ENCODE measurements around the gene FAT1. TPM values are rescaled to one million over a fixed set of nuclear protein-coding genes. Genes with fewer than 3 reads are reported as not detected.

Gene FAT1
- total RNA-seq, 4 donors from 2014 or later = 73.1 to 95.6 (median 76.5) TPM

GRCh38 chr4:186617921-186618320, 105.7 kb downstream of the FAT1 start:
- no peak for DNase-seq
- no peak overlapping the region for H3K27ac ChIP-seq
- 90 to 93% methylated on average over 3 of the region's 3 CpGs for WGBS, 2 donors
- intact Hi-C loops (cut with DNase I) = no loop called here
- H3K4me1 ChIP-seq = no peaks in the 10 kb centered on the region
- no peak for TF ChIP-seq CTCF (IDR thresholded peaks at IDR 0.05)
- TF ChIP-seq POLR2A (IDR thresholded peaks at IDR 0.05) = no peak
- H3K9me3 ChIP-seq = no peaks in the 10 kb centered on the region
- H3K36me3 ChIP-seq = peaks cover 8% of the 10 kb centered on the region in 2 donors
- H3K27me3 ChIP-seq = no peaks in the 10 kb centered on the region
- no peak overlapping the region for H3K4me3 ChIP-seq (replicated peaks in 1 of 3)

GRCh38 chr4:186607490-186607889, 116.2 kb downstream of the FAT1 start:
- no peak overlapping the region for H3K27ac ChIP-seq
- intact Hi-C loops (cut with DNase I) = no loop called here
- TF ChIP-seq POLR2A (IDR thresholded peaks at IDR 0.05) = no peak
- no peak for TF ChIP-seq CTCF (IDR thresholded peaks at IDR 0.05)
- H3K4me1 ChIP-seq = no peaks in the 10 kb centered on the region
- 94 to 95% methylated on average over 1 of the region's 1 CpG for WGBS, 2 donors
- H3K9me3 ChIP-seq = no peaks in the 10 kb centered on the region
- DNase-seq = no peak
- peaks cover 19 to 20% of the 10 kb centered on the region in 2 donors for H3K36me3 ChIP-seq
- no peak overlapping the region for H3K4me3 ChIP-seq (replicated peaks in 1 of 3)
- no peaks in the 10 kb centered on the region for H3K27me3 ChIP-seq

GRCh38 chr4:186606591-186606992, 117.1 kb downstream of the FAT1 start:
- peaks cover 20 to 21% of the 10 kb centered on the region in 2 donors for H3K36me3 ChIP-seq
- H3K4me1 ChIP-seq = no peaks in the 10 kb centered on the region
- DNase-seq = no peak
- TF ChIP-seq CTCF (IDR thresholded peaks at IDR 0.05) (no peak), POLR2A (IDR thresholded peaks at IDR 0.05) (no peak)
- no peaks in the 10 kb centered on the region for H3K9me3 ChIP-seq
- no peaks in the 10 kb centered on the region for H3K27me3 ChIP-seq
- H3K27ac ChIP-seq = no peak overlapping the region
- no peak overlapping the region for H3K4me3 ChIP-seq (replicated peaks in 1 of 3)
- intact Hi-C loops (cut with DNase I) = no loop called here
- WGBS, 2 donors = 75 to 88% methylated on average over 6 of the region's 6 CpGs

- peaks cover 21 to 29% of the 10 kb centered on the region in 2 donors for H3K36me3 ChIP-seq
These were observed 118.3 kb downstream of the FAT1 start for GRCh38 chr4:186605261-186605865.

More at GRCh38 chr4:186605261-186605865, 118.3 kb downstream of the FAT1 start:
- WGBS, 2 donors = 89 to 97% methylated on average over 3 of the region's 3 CpGs
- H3K4me1 ChIP-seq = no peaks in the 10 kb centered on the region
- no peaks in the 10 kb centered on the region for H3K27me3 ChIP-seq
- no peak for TF ChIP-seq CTCF (IDR thresholded peaks at IDR 0.05)
- TF ChIP-seq POLR2A (IDR thresholded peaks at IDR 0.05) = no peak
- H3K4me3 ChIP-seq (replicated peaks in 1 of 3) = no peak overlapping the region
- H3K27ac ChIP-seq = no peak overlapping the region
- intact Hi-C loops (cut with DNase I) = no loop called here
- no peak for DNase-seq
- no peaks in the 10 kb centered on the region for H3K9me3 ChIP-seq

Measured in thyroid gland (tissue), 4 donors.